MM.1S (cell line): Measurements from ENCODE around the gene FAF1.

ENCODE experiments used
- EZH2 ChIP-seq: fragments of 300-600 bp; sonication (generic); optimal IDR thresholded peaks from 2 replicates; pipeline ENCODE3; 2017; ENCODE audit warnings: low read depth, mild to moderate bottlenecking, antibody characterized with exemption, low read length, mixed read lengths
- TF ChIP-seq, protein P1 (sequence below): fragments of 300-600 bp; sonication (generic); IDR thresholded peaks from 2 replicates; pipeline ENCODE4 v1.5.1; 2016; ENCODE audit warnings: antibody characterized with exemption, low read length, mixed read lengths

DNA sequence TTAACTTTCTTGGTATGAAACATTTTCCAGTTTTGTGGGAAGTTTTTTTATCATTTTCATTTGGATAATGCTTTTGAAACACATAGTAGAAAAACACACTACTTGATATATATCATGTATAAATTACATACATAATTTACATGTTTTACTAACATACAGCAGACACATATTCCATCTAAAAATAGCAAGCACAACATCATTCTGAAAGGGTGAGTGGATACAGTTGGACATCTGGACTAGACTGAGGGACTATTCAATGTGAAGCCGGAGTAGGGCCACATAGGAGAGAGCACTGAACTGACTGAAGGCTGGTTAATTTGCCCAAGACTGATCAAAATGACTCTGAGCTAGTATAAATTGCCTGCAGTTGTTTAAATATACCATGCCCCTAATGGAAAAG lies 21.7 kb upstream of the FAF1 start:
- TF ChIP-seq, protein P1, sequence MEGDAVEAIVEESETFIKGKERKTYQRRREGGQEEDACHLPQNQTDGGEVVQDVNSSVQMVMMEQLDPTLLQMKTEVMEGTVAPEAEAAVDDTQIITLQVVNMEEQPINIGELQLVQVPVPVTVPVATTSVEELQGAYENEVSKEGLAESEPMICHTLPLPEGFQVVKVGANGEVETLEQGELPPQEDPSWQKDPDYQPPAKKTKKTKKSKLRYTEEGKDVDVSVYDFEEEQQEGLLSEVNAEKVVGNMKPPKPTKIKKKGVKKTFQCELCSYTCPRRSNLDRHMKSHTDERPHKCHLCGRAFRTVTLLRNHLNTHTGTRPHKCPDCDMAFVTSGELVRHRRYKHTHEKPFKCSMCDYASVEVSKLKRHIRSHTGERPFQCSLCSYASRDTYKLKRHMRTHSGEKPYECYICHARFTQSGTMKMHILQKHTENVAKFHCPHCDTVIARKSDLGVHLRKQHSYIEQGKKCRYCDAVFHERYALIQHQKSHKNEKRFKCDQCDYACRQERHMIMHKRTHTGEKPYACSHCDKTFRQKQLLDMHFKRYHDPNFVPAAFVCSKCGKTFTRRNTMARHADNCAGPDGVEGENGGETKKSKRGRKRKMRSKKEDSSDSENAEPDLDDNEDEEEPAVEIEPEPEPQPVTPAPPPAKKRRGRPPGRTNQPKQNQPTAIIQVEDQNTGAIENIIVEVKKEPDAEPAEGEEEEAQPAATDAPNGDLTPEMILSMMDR: no peak
- no peak for TF ChIP-seq EZH2
